HG03280 (cell line): Measurements from ENCODE around the gene TPH1.
A peak's percentile ranks its signal among the peaks of the same experiment; 100 is the strongest.
"Not testable (repeated sequence)": the region's sequence is repeated elsewhere in the genome, so short reads cannot be mapped to it uniquely, and the experiment has no call there.

Experiments used
- ATAC-seq: cut with Tn5 transposase; IDR thresholded peaks from one replicate; pipeline ENCODE4 v1.9.1; 2021; ENCODE audit warnings: mild to moderate bottlenecking, moderate library complexity; ENCODE audit not compliant: unreplicated experiment

Gene TPH1

DNA sequence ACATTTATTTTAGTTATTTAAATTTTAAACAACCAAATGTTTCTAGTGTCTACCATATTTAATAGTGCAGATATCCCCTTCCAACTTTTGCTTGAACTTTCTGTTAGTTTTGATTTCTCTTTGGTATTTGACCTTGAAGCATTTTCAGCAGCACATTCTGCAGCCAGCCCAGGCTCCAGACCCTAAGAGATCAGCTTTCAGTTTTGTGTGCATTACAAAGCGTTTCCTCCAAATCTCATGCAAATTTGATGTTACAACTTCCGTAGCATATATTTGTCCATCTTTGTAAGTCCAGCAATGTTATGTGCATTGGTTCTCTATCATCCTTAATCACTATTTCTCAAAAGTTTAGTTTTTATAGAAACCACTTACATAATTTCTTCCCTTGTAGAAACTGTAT, 18.6 kb downstream of the TPH1 start:
- no peak for ATAC-seq

- no peak for ATAC-seq
Observed at GRCh38 chr11:18022419-18022818, 23.6 kb downstream of the TPH1 start.

DNA sequence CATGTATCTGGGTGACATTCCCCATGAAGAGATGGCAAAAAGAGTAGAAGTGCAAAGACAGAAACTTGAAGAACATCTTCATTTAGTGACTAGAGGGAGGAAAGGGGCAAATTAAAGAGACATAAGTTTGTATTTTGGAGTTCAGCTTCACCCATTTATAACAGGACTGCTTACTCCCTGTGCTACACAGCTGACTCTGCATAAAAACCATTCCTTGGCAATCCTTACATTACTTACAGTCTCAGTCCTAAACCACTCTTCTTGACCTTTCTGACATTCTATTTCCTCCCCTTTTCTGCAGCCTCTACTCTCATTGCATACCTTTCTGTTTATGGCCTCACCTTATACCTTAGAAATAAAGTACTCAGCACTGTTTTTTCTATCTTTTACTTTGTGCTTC, 26.4 kb downstream of the TPH1 start:
- no peak for ATAC-seq

- ATAC-seq = no peak
Observed at GRCh38 chr11:18016789-18017188, 29.3 kb downstream of the TPH1 start.

DNA sequence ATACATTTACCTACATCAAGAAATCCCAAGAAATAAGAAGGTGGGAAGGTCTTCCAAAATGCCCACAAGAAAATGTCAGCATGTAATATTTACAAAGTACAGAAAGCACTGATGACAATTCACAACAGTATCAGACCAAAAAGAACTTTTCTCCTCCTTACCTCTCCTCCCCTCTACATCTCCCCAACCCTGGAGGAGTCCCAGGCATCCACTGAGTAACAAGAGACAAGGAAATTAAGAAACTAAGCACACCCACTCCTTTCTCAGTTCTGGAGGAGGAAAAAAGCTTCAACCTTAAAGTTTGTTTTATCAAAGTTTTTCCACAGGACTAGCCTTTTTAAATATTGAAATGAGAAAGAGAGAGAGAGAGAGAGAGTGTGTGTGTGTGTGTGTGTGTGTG, 31.2 kb downstream of the TPH1 start:
- ATAC-seq = no peak

GRCh38 chr11:18013790-18014507, 32.1 kb downstream of the TPH1 start:
- no peak for ATAC-seq

DNA sequence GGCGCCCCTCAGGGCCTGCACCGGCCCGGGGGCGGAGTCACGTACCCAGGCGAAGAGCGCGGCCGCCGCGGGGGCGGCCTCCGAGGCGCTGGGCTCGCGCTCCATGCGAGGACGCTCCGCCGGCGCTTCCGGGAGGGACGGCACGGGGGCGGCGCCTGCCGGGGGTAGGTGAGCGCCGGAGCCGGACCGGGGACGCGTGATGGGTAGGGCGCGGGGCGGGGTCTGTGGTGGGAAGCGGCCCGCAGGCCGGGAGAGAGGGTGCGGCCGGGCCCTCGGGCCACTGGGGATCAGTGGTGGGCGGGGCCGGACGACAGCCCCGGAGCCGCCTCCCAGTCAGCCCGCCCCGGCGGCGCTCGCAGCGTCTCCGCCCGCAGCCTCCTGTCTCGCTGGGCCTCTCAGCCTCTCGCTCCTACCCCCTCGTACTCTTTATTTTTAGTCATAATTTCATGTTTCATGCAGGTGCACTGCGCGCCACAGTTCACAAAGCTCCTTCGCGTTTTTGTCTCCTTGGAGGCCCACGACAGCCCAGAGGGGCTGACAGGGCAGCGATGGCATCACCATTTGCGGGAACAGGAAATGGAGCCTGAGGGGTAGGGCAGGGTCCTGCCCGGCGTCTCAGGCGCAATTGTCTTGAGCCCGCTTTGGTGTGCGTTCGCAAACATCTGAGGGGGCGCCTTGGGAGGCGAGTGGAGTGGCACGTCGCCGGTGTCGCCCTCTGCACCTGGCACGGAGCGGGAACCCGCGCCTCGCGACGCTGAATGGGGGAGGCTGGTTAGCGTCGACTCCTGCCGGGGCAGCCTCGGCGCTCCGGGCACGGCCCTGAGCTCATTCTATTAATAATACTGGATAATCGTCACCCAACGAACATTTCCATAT, 32.9 kb downstream of the TPH1 start, which contains the start of gene SERGEF:
TSS of gene SERGEF (minus strand) at position 142 of the 876 bp plus-strand sequence. CDS start at position 105, 37 bp downstream.
- ATAC-seq = peak; percentile 96

DNA sequence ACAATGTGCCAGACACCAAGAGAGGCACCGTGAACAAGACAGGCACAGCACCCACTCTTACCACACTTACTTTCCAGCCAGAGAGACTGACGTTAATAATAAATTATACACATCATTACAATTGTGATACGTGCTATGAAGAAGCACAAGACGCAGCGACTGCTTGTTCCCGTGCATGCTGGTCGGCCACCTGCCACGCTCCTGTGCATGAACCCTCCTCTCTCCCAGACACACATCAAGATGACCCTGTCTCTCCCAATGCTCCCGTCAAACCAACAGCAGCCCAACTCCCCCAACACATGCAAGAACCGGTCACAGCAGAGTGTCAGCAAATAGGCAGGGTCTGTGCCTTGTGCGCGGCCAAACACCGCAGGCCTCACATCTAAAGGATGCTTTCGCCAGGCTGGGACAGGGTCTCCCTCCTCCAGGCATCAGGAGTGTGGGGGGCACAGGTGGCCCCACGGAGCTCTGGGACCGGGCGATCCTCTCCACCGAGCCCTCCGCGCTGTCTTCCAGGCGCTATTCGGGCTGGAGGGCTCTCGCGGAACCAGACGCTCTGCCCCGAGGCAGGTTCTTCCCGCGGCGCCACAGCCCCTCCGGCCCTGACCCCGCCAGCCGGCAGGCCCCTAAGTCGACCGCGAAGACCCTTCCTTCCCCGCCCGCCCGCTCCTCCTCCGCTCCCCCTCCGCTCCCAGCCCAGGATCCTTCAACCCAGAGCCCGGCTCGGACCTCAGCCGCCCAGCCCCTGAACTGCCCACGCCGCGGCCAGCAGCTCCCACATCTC, 33.8 kb downstream of the TPH1 start:
- peak; percentile 3 for ATAC-seq

DNA sequence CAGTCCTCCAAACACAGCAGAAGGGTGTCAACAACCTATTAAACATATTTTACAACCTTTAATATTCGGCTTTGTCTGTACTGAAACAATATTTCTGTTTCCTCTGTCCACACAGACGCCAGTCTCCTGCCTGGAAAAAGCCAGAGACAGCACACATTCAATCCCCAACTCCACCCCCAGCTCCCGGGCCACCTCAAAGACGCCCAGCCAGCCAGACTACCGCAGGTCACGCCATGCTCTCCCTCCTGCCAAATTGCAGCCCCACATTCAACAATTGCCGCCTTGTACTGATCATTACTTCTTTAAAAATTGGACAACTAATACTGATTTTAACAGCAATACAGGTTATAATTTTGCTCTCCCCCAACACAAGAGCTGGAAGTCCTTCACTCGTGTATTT, 34.4 kb downstream of the TPH1 start:
- ATAC-seq = no peak

- ATAC-seq = no peak
Observed at GRCh38 chr11:18010977-18011586, 35.0 kb downstream of the TPH1 start.

- no peak for ATAC-seq
Observed at GRCh38 chr11:18010121-18010670, 35.9 kb downstream of the TPH1 start.

DNA sequence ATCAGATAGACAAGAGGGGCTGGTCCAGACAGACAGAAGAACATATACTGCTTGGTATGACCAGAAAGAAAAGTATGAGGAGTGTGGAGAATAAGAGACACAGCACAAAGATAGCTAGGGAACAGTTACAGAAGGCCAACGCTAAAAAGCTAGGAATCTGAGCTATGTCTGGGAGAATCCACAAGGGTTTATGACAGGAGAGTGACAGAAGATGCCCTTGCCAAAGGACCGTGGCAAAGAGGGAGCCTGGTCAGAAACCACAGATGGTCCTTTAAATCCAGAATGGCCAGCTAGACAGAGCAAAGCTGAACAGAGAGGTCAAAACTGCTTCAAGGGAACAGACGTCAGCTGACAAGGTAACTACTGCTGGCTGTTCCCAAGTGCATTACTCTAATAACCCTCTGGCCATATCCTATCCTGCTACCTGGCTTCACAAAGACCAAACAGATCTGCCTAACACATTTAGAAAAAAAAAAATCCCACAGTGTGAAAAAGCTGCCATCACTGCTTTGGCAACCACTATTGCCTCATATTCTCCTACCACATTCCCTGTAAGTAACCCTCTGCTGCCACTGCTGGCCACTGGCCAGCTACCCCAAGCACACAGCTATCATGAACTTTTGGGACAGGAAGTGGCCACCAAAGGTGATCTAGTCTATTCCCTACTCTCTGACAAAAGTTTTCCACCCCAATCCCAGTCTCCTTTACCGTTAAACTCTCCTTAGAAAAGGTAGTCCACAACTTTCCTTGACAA, 40.5 kb downstream of the TPH1 start:
- no peak for ATAC-seq

DNA sequence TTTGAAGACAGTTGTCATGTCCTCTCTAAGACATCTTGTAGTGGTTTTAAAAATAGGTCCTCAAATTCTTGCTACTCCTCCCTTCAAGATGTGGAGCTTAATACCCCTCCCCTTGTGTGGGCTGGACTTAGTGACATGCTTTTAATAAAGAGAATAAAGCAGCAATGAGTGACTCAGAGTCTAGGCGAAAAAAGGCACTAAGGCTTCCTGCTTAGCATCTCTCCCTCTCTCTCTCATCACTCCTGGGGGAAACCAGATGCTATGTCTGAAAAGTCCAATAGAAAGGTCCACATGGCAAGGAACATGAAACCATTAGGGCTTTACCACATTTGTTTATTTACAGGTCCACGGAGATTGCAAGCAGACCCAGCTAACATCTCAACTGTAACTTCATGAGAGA, 44.9 kb downstream of the TPH1 start:
- no peak for ATAC-seq

GRCh38 chr11:18000760-18001159, 45.3 kb downstream of the TPH1 start:
- no peak for ATAC-seq

GRCh38 chr11:18000128-18000527, 45.9 kb downstream of the TPH1 start:
- ATAC-seq = not testable (repeated sequence)
